PC-9 (cell line): ENCODE results near the gene SOX15. TPM values are rescaled to one million over a fixed set of nuclear protein-coding genes. Genes with fewer than 3 reads are reported as not detected.
A peak's percentile ranks its signal among the peaks of the same experiment; 100 is the strongest.

ENCODE experiments used
- BruUV-seq: library from RNA; stranded (reverse); fragments of 400-500 nt; replicated peaks from 2 replicates; lab custom pipeline; 2021; lab: Mats Ljungman, UMichigan
- CTCF ChIA-PET: fragments of 300-600 bp; sonication (Branson Sonifier 250); formaldehyde crosslinking; loops from one replicate; lab custom pipeline; 2022; ENCODE audit warnings: antibody characterized with exemption; lab: Charles Lee
- POLR2A ChIA-PET: fragments of 300-600 bp; sonication (Branson Sonifier 250); formaldehyde crosslinking; loops from one replicate; lab custom pipeline; 2022; ENCODE audit warnings: antibody characterized with exemption; ENCODE audit not compliant: unreplicated experiment; lab: Charles Lee
- DNase-seq, 2 experiments: peaks; one replicate each; pipeline versions ENCODE4 v3.0.0 to v3.0.0-alpha.2; 2015 to 2022; ENCODE audit warnings: mixed read lengths in 1 of 2
- H2AFZ ChIP-seq: fragments of 200-600 bp; sonication (generic); 2 replicates; pipeline ENCODE4 v1.8.1; 2017; ENCODE audit warnings: antibody characterized with exemption
- H3F3A ChIP-seq: fragments of 200-600 bp; sonication (generic); 2 replicates; pipeline ENCODE4 v1.8.1; 2017; ENCODE audit warnings: antibody characterized with exemption, mild to moderate bottlenecking, low read depth; ENCODE audit not compliant: insufficient read depth
- H3K27ac ChIP-seq: fragments of 200-600 bp; sonication (generic); 2 replicates; pipeline ENCODE4 v1.6.1; 2016; ENCODE audit warnings: mixed run types
- H3K27me3 ChIP-seq: fragments of 200-600 bp; sonication (generic); 2 replicates; pipeline ENCODE4 v1.6.1; 2016; ENCODE audit warnings: low read depth, mixed run types; ENCODE audit not compliant: insufficient read depth
- H3K36me3 ChIP-seq: fragments of 200-600 bp; sonication (generic); 2 replicates; pipeline ENCODE4 v1.6.1; 2016; ENCODE audit warnings: low read depth, mixed run types
- H3K4me1 ChIP-seq: fragments of 200-600 bp; sonication (generic); replicated peaks from 2 replicates; pipeline ENCODE4 v1.6.1; 2016; ENCODE audit warnings: mixed run types; ENCODE audit not compliant: insufficient read depth
- H3K4me2 ChIP-seq: fragments of 200-600 bp; sonication (generic); 2 replicates; pipeline ENCODE4 v1.6.1; 2017; ENCODE audit warnings: mixed run types
- H3K4me3 ChIP-seq: fragments of 200-600 bp; sonication (generic); 2 replicates; pipeline ENCODE4 v1.6.1; 2016; ENCODE audit warnings: mixed run types
- H3K79me2 ChIP-seq: fragments of 200-600 bp; sonication (generic); 2 replicates; pipeline ENCODE4 v1.6.1; 2017; ENCODE audit warnings: low read depth, mixed run types
- H3K9me2 ChIP-seq: fragments of 200-600 bp; sonication (generic); 2 replicates; pipeline ENCODE4 v1.8.1; 2017; ENCODE audit warnings: mild to moderate bottlenecking; ENCODE audit not compliant: insufficient read depth
- H3K9me3 ChIP-seq: fragments of 200-600 bp; sonication (generic); 2 replicates; pipeline ENCODE4 v1.8.1; 2016; ENCODE audit warnings: low read depth; ENCODE audit not compliant: insufficient read depth
- H4K20me1 ChIP-seq: fragments of 200-600 bp; sonication (generic); 2 replicates; pipeline ENCODE4 v1.8.1; 2017; ENCODE audit not compliant: insufficient read depth
- EZH2 ChIP-seq: fragments of 200-600 bp; sonication (generic); IDR thresholded peaks from 2 replicates; pipeline ENCODE4 v1.8.0; 2017; ENCODE audit warnings: antibody characterized with exemption, low read depth
- intact Hi-C: fragments of 100-400 bp; cut with micrococcal nuclease; formaldehyde crosslinking; loops from one replicate; pipeline ENCODE4 v1.10.0; 2022; ENCODE audit not compliant: unreplicated experiment
- total RNA-seq: library from RNA; stranded (reverse); gene quantifications from 2 replicates; pipeline ENCODE4 v1.2.3, GENCODE V29; 2021
- TF ChIP-seq, protein P1 (sequence below): fragments of 200-600 bp; sonication (generic); conservative IDR thresholded peaks from 2 replicates; pipeline ENCODE4 v1.6.1; 2017; ENCODE audit warnings: mixed run types, antibody characterized with exemption, mild to moderate bottlenecking, moderate library complexity

SOX15 gene
- total RNA-seq, 1 experiment from 2014 or later: 124 TPM

DNA sequence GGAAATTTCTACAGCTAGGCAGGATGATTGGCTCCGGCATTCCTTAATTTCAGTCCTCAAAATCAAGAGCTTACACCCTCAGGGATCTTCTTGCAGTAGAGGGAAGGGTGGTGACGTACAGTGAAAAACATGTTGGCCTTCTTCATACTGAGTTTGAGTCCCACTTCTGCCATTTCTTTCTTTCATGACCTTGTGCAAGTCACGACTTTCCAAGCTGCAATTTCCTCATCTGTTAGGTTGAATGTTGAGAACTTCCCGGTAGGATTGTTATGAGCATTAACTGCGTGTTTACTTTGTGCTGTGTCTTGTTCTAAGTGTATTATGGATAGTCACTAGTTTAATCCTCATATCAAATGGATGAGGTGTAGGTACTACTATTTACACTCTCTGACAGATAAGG lies 20.3 kb downstream of the SOX15 start:
- intact Hi-C loops: no loop called here
- TF ChIP-seq, protein P1, sequence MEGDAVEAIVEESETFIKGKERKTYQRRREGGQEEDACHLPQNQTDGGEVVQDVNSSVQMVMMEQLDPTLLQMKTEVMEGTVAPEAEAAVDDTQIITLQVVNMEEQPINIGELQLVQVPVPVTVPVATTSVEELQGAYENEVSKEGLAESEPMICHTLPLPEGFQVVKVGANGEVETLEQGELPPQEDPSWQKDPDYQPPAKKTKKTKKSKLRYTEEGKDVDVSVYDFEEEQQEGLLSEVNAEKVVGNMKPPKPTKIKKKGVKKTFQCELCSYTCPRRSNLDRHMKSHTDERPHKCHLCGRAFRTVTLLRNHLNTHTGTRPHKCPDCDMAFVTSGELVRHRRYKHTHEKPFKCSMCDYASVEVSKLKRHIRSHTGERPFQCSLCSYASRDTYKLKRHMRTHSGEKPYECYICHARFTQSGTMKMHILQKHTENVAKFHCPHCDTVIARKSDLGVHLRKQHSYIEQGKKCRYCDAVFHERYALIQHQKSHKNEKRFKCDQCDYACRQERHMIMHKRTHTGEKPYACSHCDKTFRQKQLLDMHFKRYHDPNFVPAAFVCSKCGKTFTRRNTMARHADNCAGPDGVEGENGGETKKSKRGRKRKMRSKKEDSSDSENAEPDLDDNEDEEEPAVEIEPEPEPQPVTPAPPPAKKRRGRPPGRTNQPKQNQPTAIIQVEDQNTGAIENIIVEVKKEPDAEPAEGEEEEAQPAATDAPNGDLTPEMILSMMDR: no peak
- no peak for TF ChIP-seq EZH2
- Histone ChIP-seq H4K20me1 (peaks cover 9% of the 10 kb centered on the region), H3F3A (peaks cover 19% of the 10 kb centered on the region), H3K36me3 (peaks cover 8% of the 10 kb centered on the region), H3K27ac (no peak overlapping the region), H3K4me2 (no peak overlapping the region), H3K27me3 (no peaks in the 10 kb centered on the region), H3K9me2 (no peaks in the 10 kb centered on the region), H2AFZ (no peak overlapping the region), H3K79me2 (peaks cover 20% of the 10 kb centered on the region), H3K9me3 (no peaks in the 10 kb centered on the region), H3K4me3 (no peak overlapping the region), H3K4me1 (peaks cover 4% of the 10 kb centered on the region)
- DNase-seq: no peak
- POLR2A ChIA-PET: no interaction called here
- CTCF ChIA-PET: no interaction called here
- BruUV-seq: no TSS peak

DNA sequence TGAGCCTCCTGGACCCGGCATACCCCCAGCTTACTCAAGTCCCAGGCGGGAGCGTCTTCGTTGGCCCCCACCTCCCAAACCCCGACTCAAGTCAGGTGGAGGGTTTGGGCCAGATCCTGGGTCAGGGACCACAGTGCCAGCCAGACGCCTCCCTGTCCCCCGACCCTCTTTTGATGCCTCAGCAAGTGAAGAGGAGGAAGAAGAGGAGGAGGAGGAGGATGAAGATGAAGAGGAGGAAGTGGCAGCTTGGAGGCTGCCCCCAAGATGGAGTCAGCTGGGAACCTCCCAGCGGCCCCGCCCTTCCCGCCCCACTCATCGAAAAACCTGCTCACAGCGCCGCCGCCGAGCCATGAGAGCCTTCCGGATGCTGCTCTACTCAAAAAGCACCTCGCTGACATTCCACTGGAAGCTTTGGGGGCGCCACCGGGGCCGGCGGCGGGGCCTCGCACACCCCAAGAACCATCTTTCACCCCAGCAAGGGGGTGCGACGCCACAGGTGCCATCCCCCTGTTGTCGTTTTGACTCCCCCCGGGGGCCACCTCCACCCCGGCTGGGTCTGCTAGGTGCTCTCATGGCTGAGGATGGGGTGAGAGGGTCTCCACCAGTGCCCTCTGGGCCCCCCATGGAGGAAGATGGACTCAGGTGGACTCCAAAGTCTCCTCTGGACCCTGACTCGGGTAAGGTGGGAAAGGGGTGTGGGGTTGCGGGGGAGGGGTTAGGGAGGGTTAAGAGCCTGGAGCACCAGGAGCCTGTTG lies 26.6 kb downstream of the SOX15 start:
- peak overlapping the region; percentile 92; the same call in 1 of the 2 replicates for H3K4me3 ChIP-seq
- no peaks in the 10 kb centered on the region for H3F3A ChIP-seq
- H3K27me3 ChIP-seq: no peaks in the 10 kb centered on the region
- TF ChIP-seq EZH2: no peak
- TF ChIP-seq, protein P1: no peak
- H3K27ac ChIP-seq: no peak overlapping the region
- no TSS peak for BruUV-seq
- H3K9me2 ChIP-seq: no peaks in the 10 kb centered on the region
- H3K4me1 ChIP-seq: peaks cover 9% of the 10 kb centered on the region
- peak overlapping the region; percentile 97 for H3K4me2 ChIP-seq
- intact Hi-C loops: no loop called here
- no peak overlapping the region for H2AFZ ChIP-seq
- no peaks in the 10 kb centered on the region for H4K20me1 ChIP-seq
- no peak for DNase-seq
- ChIA-PET CTCF (no interaction called here), POLR2A (no interaction called here)
- no peaks in the 10 kb centered on the region for H3K36me3 ChIP-seq
- no peaks in the 10 kb centered on the region for H3K9me3 ChIP-seq
- H3K79me2 ChIP-seq: peaks cover 25% of the 10 kb centered on the region

DNA sequence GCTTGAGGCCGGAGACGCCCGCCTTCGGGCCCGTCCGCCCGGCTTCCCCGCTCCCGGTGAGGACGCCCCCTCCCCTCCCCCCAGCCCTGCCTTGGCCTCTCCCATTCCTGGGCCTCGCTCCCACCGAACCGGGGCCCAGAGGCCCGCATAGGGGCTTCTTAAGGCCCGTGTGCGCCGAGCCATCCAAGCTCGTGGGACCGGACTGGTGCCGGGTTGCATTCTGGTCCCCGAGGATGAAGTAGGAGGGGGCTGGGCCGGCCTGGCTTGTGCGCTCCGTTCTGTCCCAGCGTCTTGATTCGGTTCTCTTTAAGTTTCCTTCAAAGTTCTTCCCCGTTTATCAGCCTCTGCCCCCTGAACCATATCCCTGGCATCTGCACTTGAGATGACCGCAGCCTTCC lies 27.7 kb downstream of the SOX15 start:
- Histone ChIP-seq H3K36me3 (no peaks in the 10 kb centered on the region), H3K9me3 (no peaks in the 10 kb centered on the region), H3K27me3 (no peaks in the 10 kb centered on the region), H3K27ac (peak overlapping the region; percentile 60; the same call in 1 of the 2 replicates), H3F3A (no peaks in the 10 kb centered on the region), H3K79me2 (peaks cover 25% of the 10 kb centered on the region), H3K4me3 (peak overlapping the region; percentile 92), H3K4me2 (peak overlapping the region; percentile 97), H3K9me2 (no peaks in the 10 kb centered on the region), H3K4me1 (peaks cover 9% of the 10 kb centered on the region), H2AFZ (peak overlapping the region; percentile 68; the same call in 1 of the 2 replicates), H4K20me1 (no peaks in the 10 kb centered on the region)
- ChIA-PET CTCF (no interaction called here), POLR2A (no interaction called here)
- intact Hi-C loops: no loop called here
- TF ChIP-seq, protein P1: no peak
- no peak for TF ChIP-seq EZH2
- BruUV-seq: no TSS peak
- DNase-seq: no peak
